HG03135 (cell line): ENCODE data around the gene PTGR1.
A peak's percentile ranks its signal among the peaks of the same experiment; 100 is the strongest.
"Not testable (repeated sequence)": the region's sequence is repeated elsewhere in the genome, so short reads cannot be mapped to it uniquely, and the experiment has no call there.

Experiments used
- ATAC-seq: cut with Tn5 transposase; IDR thresholded peaks from one replicate; pipeline ENCODE4 v1.9.1; 2021; ENCODE audit warnings: mild to moderate bottlenecking, moderate library complexity; ENCODE audit not compliant: unreplicated experiment

The PTGR1 gene

GRCh38 chr9:111599092-111599954, at the start of gene PTGR1:
TSS of gene PTGR1 (minus strand) at chr9:111599647. CDS start at chr9:111597422, 2,225 bp downstream.
- ATAC-seq, result no peak

GRCh38 chr9:111649016-111649415, 49.6 kb upstream of the PTGR1 start:
- ATAC-seq, result no peak

- no peak for ATAC-seq
Measured at GRCh38 chr9:111648066-111648465, 48.6 kb upstream of the PTGR1 start.

GRCh38 chr9:111646417-111646816, 47.0 kb upstream of the PTGR1 start:
- ATAC-seq, result no peak

GRCh38 chr9:111645806-111646205, 46.4 kb upstream of the PTGR1 start:
- ATAC-seq, result no peak

GRCh38 chr9:111644195-111644772, 44.8 kb upstream of the PTGR1 start:
- ATAC-seq, result no peak

- no peak for ATAC-seq
Measured at GRCh38 chr9:111637421-111637950, 38.0 kb upstream of the PTGR1 start.

DNA sequence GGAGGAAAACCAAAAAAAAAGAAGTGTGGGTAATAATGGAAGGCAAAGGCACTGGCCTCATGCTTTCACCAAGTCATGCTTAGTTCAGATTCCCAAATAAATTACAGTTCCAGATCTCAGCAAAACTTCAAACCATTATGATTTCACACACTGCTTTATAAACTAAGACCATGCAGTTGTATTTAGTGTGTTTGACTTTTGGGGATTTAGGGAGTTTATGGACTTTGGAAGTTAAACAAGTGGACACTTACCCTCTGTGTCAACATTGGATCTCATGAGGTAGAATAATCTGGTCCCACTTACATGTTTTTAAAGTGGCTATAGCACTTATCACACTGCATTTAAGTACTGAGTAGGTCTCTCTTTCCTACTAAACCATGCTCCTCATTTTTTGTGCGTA, 35.4 kb upstream of the PTGR1 start:
- no peak for ATAC-seq

- ATAC-seq, result no peak
Measured at GRCh38 chr9:111633389-111633736, 33.9 kb upstream of the PTGR1 start.

GRCh38 chr9:111632695-111633388, 33.4 kb upstream of the PTGR1 start:
- no peak for ATAC-seq

- ATAC-seq, result no peak
Measured at GRCh38 chr9:111632060-111632459, 32.6 kb upstream of the PTGR1 start.

DNA sequence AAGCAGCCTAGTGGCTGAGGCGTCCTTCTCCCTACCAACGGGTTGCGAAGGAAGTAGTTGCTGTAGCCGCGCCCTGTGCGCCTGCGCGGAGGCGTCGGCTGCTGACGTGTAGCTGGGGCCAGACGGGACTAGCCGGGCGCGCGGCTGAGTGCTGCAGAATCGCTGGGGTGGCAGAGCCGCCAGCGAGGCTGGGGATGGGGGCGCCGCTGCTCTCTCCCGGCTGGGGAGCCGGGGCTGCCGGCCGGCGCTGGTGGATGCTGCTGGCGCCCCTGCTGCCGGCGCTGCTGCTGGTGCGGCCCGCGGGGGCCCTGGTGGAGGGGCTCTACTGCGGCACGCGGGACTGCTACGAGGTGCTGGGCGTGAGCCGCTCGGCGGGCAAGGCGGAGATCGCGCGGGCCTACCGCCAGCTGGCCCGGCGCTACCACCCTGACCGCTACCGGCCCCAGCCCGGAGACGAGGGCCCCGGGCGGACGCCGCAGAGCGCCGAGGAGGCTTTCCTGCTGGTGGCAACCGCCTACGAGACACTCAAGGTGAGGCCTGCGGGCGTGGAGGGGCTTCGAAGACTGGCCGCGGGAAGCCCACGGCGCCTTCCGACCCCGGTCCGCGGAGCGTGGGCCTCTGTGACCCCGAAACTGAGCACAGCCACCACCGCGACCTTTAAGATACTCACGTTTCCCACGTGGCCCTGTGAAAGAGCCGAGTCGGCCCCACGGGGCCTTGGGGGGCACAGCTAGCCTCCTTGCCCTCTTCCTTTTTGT, 31.9 kb upstream of the PTGR1 start, which contains the start of gene DNAJC25:
Gene DNAJC25 (plus strand): TSS at position 121 of the 758 bp plus-strand sequence. CDS start 74 bp downstream, at position 195.
- ATAC-seq, result peak; percentile 98

DNA sequence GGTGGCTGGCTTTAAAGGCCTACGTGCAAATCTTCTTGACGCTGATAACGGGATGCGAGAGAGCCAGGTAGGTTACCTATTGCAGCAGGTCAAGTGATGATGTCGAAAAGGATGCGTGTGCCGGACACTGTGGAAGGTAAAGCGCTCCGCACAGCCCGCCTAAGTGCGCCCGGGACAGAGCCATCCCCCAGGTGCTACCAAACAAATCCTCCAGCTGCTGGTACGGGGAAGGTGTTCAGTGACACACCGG, 31.4 kb upstream of the PTGR1 start:
- ATAC-seq, result no peak

GRCh38 chr9:111630182-111630963, 30.9 kb upstream of the PTGR1 start:
- peak; percentile 23 for ATAC-seq

DNA sequence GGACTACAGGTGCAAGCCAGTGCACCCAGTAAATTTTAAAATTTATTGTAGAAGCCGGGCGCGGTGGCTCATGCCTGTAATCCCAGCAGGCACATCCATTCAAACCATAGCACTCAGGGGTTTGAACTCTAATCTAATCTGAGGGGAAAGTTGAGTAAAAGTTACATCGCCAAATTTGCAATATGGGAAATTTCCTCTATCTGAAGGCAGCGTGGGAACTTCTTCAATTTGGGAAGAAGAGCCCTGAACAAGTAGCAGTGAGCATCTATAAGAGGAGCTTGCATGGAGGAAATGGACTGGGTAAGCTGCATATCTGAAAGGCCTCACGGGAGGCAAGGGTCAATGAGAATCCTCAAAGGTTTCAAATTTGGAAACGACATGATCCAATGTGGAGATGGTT, 29.0 kb upstream of the PTGR1 start:
- no peak for ATAC-seq

DNA sequence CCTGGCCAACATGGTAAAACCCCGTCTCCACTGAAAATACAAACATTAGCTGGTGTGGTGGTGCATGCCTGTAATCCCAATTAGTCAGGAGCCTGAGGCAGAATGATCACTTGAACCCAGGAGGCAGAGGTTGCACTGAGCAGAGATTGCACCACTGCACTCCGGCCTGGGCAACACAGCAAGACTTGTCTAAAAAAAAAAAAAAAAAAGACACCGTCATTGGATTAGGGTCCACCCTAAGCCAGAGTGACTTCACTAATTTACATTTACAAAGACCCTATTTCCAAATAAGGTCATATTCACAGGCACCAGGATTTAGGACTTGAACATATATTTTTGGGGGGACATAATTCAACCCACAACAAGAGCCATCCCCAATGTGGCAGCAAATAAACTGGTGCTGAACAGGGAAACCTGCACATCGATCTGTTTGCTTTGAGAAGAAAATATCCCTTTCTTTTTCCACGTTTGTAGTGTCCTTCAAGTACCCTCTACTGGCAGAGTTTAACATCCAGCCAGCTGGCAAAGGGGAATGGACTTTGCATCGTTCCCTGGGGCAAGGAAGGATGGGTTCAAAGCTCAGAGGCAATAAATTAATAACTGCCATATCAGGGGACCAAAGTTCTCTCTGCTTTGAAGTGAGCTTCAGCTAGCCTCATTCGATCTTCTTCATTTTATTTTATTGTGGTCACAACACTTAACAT, 28.0 kb upstream of the PTGR1 start:
- no peak for ATAC-seq

GRCh38 chr9:111622626-111623025, 23.2 kb upstream of the PTGR1 start:
- no peak for ATAC-seq

DNA sequence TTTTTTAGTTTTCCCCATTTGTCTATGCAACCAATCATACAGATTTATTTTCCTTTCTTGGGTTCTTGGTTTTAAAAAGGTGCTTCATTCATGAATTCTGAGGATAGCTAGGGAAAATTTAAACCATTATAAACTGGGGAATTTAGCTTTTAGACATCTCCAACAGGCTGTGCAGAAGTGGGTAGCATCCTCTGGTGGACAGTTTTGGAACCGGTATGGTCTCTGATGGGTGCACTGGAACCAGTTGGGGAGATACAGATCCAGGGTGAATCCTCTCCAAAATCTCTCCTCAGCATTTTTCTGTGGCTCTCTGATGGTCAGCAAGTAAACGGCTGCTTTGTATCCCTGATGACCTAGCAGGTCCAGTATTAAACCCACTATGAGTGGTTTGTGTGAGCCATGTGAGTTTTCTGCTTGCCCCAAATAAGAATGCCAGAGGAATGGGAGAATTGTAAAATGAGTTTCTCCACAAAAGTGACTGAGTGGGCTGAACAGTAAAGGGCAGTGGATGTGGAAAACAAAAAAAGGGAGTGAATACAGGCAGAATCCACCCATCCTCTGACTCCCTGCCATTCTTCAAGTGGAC, 22.5 kb upstream of the PTGR1 start:
- ATAC-seq, result no peak

- not testable (repeated sequence) for ATAC-seq
Measured at GRCh38 chr9:111617349-111617748, 17.9 kb upstream of the PTGR1 start.
